ENCODE measurements around the gene ENG. TPM values are rescaled to one million over a fixed set of nuclear protein-coding genes. Genes with fewer than 3 reads are reported as not detected.

Gene ENG
- total RNA-seq, 2 donors from 2014 or later: 12.7 to 34.1 TPM

- peak overlapping the region; percentile 93 to 97 for H3K27ac Mint-ChIP-seq
- H3K9me3 Mint-ChIP-seq: no peaks in the 10 kb centered on the region
- peaks cover 6 to 14% of the 10 kb centered on the region in 2 donors for H3K4me1 Mint-ChIP-seq (ENCODE audit: low read depth in 2 of 2)
- no peaks in the 10 kb centered on the region for H3K36me3 Mint-ChIP-seq
- no peak for ATAC-seq
- no peaks in the 10 kb centered on the region for H3K27me3 Mint-ChIP-seq
- peak overlapping the region; percentile 95 for H3K4me3 Mint-ChIP-seq
- peak; percentile 60 for DNase-seq (ENCODE audit: low spot score)
These were observed 50.7 kb downstream of the ENG start for GRCh38 chr9:127803507-127804352.

GRCh38 chr9:127802576-127803443 is 51.6 kb downstream of the ENG start, which contains the start of gene FPGS:
Gene FPGS, plus strand, starts transcription at chr9:127802882. Its CDS starts 43 bp downstream, at chr9:127802925.
- H3K9me3 Mint-ChIP-seq: no peaks in the 10 kb centered on the region
- peak; percentile 92 for DNase-seq (ENCODE audit: low spot score)
- no peaks in the 10 kb centered on the region for H3K36me3 Mint-ChIP-seq
- ATAC-seq: peak; percentile 92 to 93
- peaks cover 6 to 15% of the 10 kb centered on the region in 2 donors for H3K4me1 Mint-ChIP-seq (ENCODE audit: low read depth in 2 of 2)
- H3K4me3 Mint-ChIP-seq: peak within 1 kb of the TSS; percentile 95
- peak within 1 kb of the TSS; percentile 93 to 97 for H3K27ac Mint-ChIP-seq
- H3K27me3 Mint-ChIP-seq: no peaks in the 10 kb centered on the region

GRCh38 chr9:127801955-127802575 is 52.4 kb downstream of the ENG start:
- Mint-ChIP-seq H3K9me3 (no peaks in the 10 kb centered on the region), H3K36me3 (no peaks in the 10 kb centered on the region), H3K27ac (peak overlapping the region; percentile 93 to 97), H3K4me3 (peak overlapping the region; percentile 95), H3K4me1 (ENCODE audit: low read depth in 2 of 2) (peaks cover 8 to 18% of the 10 kb centered on the region in 2 donors), H3K27me3 (no peaks in the 10 kb centered on the region)
- no peak for DNase-seq (ENCODE audit: low spot score)
- no peak for ATAC-seq

DNA sequence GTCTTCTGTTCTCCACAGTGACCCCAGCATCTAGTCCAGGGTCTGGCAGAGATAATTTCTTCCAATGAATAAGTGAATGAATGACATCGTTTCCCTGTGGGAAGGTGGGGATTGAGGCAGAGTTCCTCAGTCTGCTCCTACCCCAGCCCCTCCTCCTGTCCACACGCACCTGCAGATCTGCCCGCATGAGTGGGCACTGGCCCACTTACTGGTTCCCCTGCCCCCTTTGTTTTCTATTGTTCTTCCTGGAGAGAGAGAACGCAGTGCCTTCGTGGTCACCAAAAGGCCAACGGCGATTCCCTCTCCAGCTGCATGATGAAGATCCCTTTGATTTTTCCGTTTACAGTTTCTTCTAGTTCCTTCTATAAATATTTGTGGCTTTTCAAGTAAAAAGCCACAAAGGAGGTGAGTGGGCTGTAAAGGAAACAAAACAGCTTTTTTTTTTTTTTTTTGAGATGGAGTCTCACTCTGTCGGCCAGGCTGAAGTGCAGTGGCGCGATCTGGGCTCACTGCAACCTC is 57.5 kb downstream of the ENG start:
- peak overlapping the region; percentile 56 for H3K4me3 Mint-ChIP-seq
- ATAC-seq (peak; percentile 31 to 38), DNase-seq (ENCODE audit: low spot score) (no peak)
- H3K27ac Mint-ChIP-seq: peak overlapping the region; percentile 38 to 90
- H3K9me3 Mint-ChIP-seq: no peaks in the 10 kb centered on the region
- H3K27me3 Mint-ChIP-seq: no peaks in the 10 kb centered on the region
- peaks cover 14 to 24% of the 10 kb centered on the region in 2 donors for H3K4me1 Mint-ChIP-seq (ENCODE audit: low read depth in 2 of 2)
- no peaks in the 10 kb centered on the region for H3K36me3 Mint-ChIP-seq

DNA sequence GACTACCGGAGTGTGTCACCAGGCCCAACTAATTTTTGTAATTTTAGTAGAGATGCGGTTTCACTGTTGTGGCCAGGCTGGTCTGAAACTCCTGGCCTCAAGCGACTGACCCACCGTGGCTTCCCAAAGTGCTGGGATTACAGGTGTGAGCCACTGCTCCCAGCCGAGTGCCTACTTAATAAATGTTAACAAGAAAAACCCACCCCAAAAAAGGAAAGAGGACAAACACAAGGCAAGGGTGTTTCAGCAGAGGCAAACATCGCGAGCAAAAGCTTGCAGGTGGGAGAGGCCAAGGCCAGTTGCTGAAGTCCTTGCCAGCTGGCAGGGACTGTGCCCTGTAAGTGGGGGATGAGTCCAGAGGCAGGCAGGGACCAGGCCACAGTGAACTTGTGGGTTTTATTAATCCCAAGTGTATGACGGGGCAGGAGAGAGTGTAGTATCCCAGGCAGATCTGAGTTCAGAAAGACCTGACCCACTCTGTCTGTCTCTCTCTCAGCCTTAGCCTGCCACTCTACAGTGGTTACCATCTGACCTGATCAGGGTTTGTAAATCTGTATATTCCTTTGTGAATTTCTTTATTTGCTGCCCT is 58.1 kb downstream of the ENG start:
- Mint-ChIP-seq H3K4me3 (peak overlapping the region; percentile 56), H3K27ac (peak overlapping the region; percentile 38 to 90), H3K4me1 (ENCODE audit: low read depth in 2 of 2) (peaks cover 14 to 24% of the 10 kb centered on the region in 2 donors), H3K9me3 (no peaks in the 10 kb centered on the region), H3K27me3 (no peaks in the 10 kb centered on the region), H3K36me3 (no peaks in the 10 kb centered on the region)
- peak; percentile 43 to 67 for ATAC-seq
- no peak for DNase-seq (ENCODE audit: low spot score)

DNA sequence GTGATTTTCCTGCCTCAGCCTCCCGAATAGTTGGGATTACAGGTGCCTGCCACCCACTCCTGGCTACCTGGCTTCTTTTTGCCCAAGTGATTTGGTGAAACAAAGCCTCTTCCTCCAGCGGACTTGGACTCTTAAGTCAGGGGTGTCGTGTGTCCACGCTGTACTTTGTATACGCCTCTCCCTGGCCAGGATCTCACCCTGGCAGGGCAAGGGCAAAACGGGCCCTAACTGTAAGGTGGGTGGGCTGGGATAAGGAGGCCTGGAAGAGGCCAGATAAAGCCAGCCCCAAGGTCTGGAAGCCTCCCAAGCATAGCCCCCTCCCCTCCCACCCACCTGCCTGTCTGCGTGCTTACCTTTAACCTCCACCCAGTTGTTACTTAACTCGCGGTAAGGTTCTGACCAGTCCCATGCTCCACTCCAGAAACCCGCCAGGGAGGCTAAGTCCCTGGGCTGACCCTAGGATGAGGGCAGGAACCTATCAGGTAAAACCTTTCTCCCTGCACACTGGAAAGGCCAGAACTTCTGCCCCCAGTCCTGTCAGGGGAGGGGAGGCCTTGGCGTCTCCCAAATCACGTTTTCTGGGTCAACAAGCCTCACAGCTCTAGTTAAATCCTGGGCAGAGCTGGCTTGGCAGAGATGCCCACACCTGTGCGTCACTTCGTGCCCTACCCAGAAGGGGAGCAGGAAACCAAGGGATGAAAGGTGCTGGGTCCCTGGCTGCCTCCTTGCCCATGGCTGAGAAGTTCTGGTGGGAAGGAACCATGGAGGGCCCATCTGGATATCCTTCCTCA is 60.3 kb downstream of the ENG start:
- Mint-ChIP-seq H3K4me3 (no peak overlapping the region), H3K9me3 (no peaks in the 10 kb centered on the region), H3K36me3 (peaks cover 5% of the 10 kb centered on the region), H3K4me1 (ENCODE audit: low read depth in 2 of 2) (peaks cover 23 to 30% of the 10 kb centered on the region in 2 donors), H3K27ac (no peak overlapping the region), H3K27me3 (no peaks in the 10 kb centered on the region)
- ATAC-seq (peak in 1 of 2 donors; percentile 6), DNase-seq (ENCODE audit: low spot score) (no peak)

DNA sequence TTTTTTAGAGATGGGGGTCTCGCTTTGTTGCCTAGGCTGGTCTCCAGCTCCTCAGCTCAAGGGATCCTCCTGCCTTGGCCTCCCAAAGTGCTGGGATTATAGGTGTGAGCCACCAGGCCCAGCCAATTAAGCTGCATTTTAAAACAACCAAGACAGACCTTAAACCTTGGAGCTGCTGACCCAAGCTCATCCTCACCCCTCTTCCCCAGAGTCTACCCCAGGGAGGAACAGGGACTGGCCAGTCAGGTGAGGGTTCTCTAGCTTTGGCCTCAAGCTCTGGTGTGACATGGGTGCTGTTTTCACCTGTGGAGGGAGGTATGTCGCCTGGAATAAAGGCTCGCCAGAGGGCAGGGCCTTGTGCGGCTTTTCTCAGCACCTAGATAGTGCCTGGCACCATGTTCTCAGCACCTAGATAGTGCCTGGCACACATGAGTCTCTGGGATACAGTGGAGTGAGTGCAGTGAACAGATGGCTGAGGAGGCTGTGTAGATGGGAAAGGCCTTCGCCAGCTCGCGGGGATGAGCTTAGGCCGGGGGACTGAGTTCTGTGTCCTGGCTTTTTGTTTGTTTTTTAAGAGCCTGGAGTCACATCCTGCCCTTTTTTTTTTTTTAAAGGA is 61.3 kb downstream of the ENG start:
- Mint-ChIP-seq H3K27me3 (no peaks in the 10 kb centered on the region), H3K4me1 (ENCODE audit: low read depth in 2 of 2) (peaks cover 24 to 36% of the 10 kb centered on the region in 2 donors), H3K4me3 (no peak overlapping the region), H3K27ac (no peak overlapping the region), H3K9me3 (no peaks in the 10 kb centered on the region), H3K36me3 (peaks cover 5% of the 10 kb centered on the region)
- DNase-seq (ENCODE audit: low spot score) (no peak), ATAC-seq (no peak)

GRCh38 chr9:127792417-127793031 is 61.9 kb downstream of the ENG start:
- H3K9me3 Mint-ChIP-seq: no peaks in the 10 kb centered on the region
- no peak overlapping the region for H3K4me3 Mint-ChIP-seq
- ATAC-seq (no peak), DNase-seq (ENCODE audit: low spot score) (no peak)
- H3K27ac Mint-ChIP-seq: no peak overlapping the region
- H3K27me3 Mint-ChIP-seq: no peaks in the 10 kb centered on the region
- peaks cover 29 to 37% of the 10 kb centered on the region in 2 donors for H3K4me1 Mint-ChIP-seq (ENCODE audit: low read depth in 2 of 2)
- peaks cover 9% of the 10 kb centered on the region for H3K36me3 Mint-ChIP-seq

- Mint-ChIP-seq H3K27me3 (no peaks in the 10 kb centered on the region), H3K4me1 (ENCODE audit: low read depth in 2 of 2) (peaks cover 29 to 35% of the 10 kb centered on the region in 2 donors), H3K9me3 (no peaks in the 10 kb centered on the region), H3K4me3 (no peak overlapping the region), H3K27ac (no peak overlapping the region), H3K36me3 (peaks cover 13% of the 10 kb centered on the region)
- no peak for DNase-seq (ENCODE audit: low spot score)
- no peak for ATAC-seq
These were observed 63.4 kb downstream of the ENG start for GRCh38 chr9:127791085-127791484.

DNA sequence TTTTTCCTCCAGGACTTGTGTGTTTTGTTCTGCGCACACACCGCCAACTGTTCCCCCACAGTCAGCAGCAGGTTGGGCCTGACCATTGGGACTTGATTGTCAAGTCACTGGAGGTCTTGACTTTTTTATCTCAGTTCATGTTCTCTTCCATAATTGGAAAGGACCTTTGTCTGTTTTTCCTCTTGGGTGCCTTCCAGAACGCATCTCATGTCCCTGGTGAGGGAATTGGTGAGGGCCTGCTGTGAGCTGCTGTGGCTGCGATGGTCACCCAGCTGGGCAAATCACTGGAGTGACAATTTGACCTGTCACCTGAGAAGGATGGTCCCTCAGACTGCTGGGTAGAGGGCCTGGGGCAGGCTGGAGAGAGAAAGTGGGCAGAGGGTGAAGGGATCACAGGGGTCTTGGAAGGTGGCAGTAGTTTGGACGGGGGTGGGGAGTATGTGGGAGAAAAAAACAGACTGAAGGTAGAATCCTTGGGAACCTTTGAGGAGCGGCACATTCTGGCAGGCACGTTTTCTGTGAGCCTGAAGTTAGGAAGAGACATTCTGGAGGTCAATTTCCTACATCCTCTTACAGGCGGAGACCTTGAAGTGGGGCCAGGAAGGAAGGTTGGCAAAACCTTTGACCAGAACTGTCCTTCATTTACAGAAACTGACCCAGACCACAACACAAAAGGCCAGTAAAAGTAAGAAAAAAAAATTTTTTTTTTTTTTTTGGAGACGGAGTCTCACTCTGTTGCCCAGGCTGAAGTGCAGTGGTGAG is 64.2 kb downstream of the ENG start:
- ATAC-seq (no peak), DNase-seq (ENCODE audit: low spot score) (no peak)
- peak overlapping the region in 1 of 2 donors; percentile 76 for H3K27ac Mint-ChIP-seq
- H3K9me3 Mint-ChIP-seq: no peaks in the 10 kb centered on the region
- H3K4me1 Mint-ChIP-seq (ENCODE audit: low read depth in 2 of 2): peaks cover 26 to 32% of the 10 kb centered on the region in 2 donors
- H3K4me3 Mint-ChIP-seq: no peak overlapping the region
- H3K36me3 Mint-ChIP-seq: peaks cover 13% of the 10 kb centered on the region
- no peaks in the 10 kb centered on the region for H3K27me3 Mint-ChIP-seq

DNA sequence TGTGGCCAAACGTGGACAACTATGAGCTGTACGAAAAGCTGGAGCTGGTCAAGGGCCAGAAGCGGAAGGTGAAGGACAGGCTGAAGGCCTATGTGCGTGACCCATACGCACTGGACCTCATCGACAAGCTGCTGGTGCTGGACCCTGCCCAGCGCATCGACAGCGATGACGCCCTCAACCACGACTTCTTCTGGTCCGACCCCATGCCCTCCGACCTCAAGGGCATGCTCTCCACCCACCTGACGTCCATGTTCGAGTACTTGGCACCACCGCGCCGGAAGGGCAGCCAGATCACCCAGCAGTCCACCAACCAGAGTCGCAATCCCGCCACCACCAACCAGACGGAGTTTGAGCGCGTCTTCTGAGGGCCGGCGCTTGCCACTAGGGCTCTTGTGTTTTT is 65.3 kb downstream of the ENG start:
- no peaks in the 10 kb centered on the region for H3K9me3 Mint-ChIP-seq
- no peak overlapping the region for H3K4me3 Mint-ChIP-seq

More for the DNA sequence above, 65.3 kb downstream of the ENG start:
- H3K27me3 Mint-ChIP-seq: no peaks in the 10 kb centered on the region
- H3K36me3 Mint-ChIP-seq: peaks cover 13% of the 10 kb centered on the region
- H3K27ac Mint-ChIP-seq: peak overlapping the region in 1 of 2 donors; percentile 41
- DNase-seq (ENCODE audit: low spot score): no peak
- peaks cover 34 to 39% of the 10 kb centered on the region in 2 donors for H3K4me1 Mint-ChIP-seq (ENCODE audit: low read depth in 2 of 2)
- ATAC-seq: no peak

All from natural killer cell treated with Interleukin-12 subunit alpha and Interleukin-12 subunit beta and Interleukin-15 and Interleukin-18, amount 100 ng/mL, for 72 hours (primary cell).